GM18511 (cell line): ENCODE measurements around the gene CCND2.
A peak's percentile ranks its signal among the peaks of the same experiment; 100 is the strongest.
"Not testable (repeated sequence)": the region's sequence is repeated elsewhere in the genome, so short reads cannot be mapped to it uniquely, and the experiment has no call there.

Experiments
- ATAC-seq: cut with Tn5 transposase; IDR thresholded peaks from one replicate; pipeline ENCODE4 v1.9.1; 2021; ENCODE audit warnings: mild to moderate bottlenecking, moderate library complexity; ENCODE audit not compliant: unreplicated experiment

CCND2 gene

DNA sequence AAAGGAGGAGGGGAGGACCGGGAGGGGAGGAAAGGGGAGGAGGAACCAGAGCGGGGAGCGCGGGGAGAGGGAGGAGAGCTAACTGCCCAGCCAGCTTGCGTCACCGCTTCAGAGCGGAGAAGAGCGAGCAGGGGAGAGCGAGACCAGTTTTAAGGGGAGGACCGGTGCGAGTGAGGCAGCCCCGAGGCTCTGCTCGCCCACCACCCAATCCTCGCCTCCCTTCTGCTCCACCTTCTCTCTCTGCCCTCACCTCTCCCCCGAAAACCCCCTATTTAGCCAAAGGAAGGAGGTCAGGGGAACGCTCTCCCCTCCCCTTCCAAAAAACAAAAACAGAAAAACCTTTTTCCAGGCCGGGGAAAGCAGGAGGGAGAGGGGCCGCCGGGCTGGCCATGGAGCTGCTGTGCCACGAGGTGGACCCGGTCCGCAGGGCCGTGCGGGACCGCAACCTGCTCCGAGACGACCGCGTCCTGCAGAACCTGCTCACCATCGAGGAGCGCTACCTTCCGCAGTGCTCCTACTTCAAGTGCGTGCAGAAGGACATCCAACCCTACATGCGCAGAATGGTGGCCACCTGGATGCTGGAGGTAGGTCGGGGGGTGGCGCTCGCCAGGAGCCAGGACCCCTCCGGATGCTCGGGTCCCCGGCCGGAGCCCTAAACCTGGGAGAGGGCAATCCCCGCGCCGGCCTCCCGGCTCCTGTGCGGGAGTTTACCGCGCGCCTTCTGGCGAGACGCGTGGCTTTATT lies at the start of gene CCND2:
CCND2 (plus strand) TSS at position 111 of the 744 bp plus-strand sequence; CDS start at position 390, 279 bp downstream.
- peak; percentile 27 for ATAC-seq

DNA sequence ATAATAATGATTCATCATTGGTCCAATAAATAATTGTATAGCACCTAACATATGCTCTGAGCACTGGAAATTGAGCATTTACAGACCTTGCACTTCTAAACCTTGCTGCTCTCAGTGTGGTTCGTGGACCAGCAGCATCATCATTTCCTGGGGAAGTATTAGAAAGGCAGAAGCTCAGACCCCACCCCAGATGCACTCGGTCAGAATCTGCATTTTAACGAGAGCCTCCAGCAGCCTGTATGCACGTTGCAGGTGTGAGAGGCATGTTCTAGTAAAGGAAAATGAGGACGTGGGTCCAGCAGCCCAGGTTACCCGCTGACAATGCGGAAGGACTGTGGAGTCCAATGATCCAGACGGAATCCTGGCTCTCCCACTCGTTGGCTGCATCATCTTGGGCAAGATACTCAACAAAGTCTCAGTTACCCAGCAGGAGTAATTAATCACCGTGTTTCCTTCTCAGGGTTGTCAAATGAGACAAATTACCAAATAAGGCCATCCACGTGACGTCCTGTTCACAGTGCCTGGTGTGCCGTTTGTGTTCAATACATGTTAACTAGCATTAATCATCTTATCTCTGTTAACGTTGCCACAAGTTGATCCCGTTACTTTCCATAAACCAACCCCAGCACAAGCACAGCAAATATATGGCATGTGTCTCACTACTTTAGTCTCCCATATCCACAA lies 49.2 kb upstream of the CCND2 start:
- ATAC-seq = no peak

DNA sequence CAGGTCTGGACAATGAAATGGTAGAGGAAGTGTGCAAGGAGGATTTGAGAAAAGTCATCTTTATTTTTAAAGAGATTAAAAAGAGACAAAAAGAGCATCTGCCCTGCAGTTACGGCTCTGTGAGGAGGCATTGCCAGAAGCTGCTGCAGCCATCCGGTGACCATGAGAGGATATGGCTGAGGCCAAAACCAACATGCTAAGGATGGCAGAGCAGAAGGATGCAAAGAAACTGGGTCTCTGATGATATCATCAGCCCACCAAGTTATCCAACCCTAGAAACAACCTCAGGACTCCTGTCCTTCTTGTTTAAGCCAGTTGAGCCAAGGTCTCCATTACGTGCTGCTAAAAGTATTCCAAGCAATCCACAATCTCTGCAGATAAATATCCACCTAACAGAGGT lies 48.0 kb upstream of the CCND2 start:
- ATAC-seq = no peak

DNA sequence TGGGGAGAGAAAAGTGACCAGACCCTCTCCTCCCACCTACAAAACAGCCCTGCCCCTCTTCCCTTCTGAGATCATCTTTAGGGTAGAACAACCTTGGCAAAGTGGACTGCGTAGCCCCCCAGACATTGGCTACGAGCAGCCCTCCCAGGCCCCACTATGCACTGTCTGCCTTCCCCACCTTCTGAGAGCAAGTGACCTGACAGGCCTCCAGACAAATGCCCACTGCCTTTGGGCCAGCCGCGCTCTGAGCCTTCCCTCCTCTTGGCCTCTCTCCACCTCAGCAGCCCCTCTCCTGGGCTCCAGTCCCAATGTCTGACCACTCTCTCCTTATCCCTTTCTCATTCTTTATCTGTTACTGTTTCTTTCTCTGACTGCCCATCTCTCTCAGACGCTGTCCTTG lies 46.5 kb upstream of the CCND2 start:
- no peak for ATAC-seq

DNA sequence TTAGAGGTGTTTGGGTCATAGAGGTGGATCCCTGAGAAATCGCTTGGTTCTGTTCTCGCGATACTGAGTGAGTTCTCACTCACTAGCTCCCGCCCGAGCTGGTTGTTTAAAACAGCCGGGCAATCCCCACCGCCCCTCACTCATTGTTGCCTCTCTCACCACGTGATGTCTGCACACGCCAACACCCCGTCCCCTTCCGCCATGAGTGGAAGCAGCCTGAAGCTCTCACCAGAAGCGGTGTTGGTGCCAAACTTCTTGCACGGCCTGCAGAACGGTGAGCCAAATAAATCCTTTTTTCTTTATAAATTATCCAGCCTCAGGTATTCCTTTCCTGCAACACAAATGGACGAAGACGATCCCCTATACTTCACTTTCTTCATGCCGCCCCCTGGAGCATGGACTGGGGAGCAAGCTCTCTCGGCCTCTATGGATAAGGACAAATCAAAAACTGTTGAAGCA lies 45.4 kb upstream of the CCND2 start:
- ATAC-seq = no peak

DNA sequence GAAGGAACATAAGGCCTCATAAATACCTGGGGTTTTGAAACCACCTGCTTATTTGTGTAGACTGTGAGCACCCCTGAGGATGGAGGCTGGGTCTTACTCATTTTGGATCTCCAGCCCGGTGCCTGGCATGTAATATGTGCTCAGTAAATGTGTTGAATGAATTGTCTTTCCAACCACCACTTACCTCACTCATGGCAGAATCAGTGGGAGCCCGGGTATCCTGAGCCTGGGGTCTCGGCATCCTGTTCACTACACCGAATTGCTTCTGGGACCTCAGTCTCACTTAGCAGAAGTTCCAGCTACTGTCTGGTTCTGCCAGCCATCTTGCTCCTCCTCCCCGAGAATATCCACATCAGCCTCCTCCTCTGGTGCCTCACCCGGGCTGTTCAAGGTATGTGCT lies 43.0 kb upstream of the CCND2 start:
- ATAC-seq = no peak

DNA sequence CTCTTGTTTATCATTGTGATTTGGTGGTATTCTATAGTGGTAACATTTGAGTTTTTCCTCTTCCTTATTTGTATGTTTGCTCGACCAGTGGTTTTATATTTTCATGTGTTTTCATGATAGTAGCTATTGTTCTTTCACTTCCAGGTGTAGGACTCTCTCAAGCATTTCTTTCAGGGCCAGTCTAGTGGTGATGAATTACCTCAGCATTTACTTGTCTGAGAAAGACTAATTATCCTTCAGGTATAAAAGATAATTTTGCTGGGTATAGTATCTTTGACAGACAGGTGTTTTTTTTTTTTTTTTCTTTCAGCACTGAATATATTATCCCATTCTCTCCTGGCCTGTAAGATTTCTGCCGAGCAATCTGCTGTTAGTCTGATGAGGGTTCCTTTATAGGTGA lies 35.0 kb upstream of the CCND2 start:
- ATAC-seq = no peak

DNA sequence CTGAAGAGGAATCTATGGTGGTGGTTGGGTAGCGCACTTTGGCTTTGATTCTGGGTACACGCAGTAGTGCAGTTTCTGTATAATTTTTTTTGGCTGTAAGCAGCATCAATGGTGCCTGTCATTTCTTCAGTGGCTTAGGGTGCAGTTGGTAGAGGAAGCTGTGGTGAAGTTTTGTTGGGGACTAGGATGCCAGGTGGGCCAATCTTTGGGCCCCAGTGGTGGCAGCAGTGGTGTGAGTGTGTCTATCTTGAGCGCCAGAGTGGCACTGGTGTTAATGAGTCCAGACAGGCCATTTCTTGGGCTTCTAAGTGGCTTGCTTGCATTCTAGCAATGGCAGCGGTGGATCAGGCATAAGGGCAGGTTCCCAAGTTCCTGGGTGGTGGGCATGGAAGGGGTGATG lies 33.8 kb upstream of the CCND2 start:
- ATAC-seq = no peak

DNA sequence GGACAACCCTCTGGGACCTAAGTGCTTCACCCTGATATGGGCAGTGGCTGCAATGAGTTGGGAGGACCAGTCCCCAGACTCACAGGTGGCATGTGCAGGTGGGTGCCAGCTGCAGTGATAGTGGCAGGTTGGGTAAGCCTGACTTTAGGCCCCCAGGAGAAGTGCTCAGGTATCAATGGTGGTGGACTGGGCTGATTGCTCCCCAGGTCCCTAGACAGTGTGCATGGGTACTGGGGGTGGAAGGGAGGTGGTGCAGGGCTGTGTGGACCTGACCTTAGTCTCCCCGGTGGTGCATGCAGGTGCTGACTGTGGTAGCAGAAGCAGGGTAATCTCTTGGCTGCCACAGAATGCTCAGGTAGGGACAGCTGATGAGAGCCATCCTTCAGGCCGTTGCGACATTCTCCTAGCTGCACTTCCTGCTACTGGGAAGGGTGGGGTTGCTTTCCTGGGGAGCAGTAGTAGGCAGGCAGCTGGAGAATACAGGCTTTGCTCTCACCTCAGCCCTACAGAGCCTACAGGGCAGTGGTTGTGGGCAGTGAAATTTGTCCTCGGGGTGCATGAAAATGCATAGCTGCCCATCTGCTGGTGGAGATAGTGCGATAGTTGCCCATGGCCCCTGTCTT lies 33.3 kb upstream of the CCND2 start:
- ATAC-seq = no peak

DNA sequence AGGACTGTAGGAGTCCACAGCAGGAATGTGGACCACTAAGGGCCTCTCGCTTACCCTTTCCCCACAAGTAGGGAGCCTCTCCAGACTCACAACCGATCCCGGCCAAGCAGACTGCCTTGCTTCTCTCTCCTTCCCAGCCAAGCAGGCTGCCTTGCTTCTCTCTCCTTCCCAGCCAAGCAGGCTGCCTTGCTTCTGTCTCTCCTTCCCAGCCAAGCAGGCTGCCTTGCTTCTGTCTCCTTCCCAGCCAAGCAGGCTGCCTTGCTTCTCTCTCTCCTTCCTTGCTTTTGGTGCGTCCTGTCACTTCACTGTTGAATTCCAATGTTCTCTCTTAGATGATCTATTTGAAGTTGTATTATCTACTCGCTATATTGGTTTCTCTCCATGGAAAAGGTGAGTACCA lies 32.6 kb upstream of the CCND2 start:
- ATAC-seq = no peak

DNA sequence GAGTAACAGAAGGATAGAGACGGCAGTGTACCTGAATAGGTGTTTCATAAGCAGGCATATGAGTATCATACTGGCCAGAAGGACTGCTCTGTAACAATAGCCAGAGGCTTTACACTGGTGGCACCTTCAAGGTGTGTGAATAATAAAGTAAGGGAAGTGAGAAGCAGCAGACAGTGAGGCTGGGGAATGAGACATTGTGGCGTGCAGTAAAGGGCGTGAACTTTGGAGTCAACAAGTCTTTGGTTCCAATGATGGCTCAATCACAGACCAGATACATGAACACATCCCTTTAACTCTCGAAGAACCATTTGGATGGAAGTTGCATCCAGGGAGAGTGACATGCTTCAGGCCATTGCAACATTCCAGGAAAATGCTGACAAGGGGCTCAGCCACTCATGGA lies 32.0 kb upstream of the CCND2 start:
- no peak for ATAC-seq

DNA sequence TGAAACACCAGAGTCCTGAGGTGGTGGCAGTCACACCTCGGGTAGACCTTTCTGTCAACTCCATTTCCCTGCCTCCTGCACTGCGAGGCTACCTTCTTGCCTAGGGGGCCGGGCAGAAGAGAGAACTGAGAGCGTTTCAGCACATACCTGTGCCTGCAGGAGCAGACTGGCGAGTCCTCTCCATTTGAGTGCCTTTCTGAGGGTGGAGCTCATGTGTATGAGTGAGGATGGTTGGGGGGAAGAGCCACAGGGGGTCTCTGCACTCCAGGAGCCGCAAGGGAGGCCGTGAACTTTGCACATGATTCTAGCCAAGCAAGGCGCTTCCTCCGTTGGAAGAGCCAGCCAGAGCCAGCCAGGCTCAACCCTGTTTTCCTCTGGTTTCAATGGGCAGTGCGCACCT lies 31.0 kb upstream of the CCND2 start:
- ATAC-seq = no peak

DNA sequence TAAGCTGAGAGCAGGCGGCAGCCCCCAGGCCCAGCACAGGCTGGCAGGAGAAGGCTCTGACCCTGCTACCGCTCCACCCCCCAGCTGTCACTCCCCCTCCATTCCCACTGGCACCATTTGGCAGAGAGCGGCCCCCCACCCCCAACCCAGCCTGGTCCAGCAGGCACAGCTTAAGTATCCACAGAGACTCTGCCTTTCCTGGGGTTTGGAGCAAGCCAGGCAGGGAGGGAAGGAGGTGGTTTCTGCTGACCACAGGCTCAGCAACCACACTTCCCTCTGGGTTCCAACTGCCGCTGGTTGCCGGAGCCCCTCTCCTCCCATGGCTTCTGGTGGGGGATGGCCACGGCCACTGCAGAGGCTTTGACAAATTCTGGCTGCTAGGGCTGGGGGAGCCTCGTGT lies 30.5 kb upstream of the CCND2 start:
- ATAC-seq = no peak

DNA sequence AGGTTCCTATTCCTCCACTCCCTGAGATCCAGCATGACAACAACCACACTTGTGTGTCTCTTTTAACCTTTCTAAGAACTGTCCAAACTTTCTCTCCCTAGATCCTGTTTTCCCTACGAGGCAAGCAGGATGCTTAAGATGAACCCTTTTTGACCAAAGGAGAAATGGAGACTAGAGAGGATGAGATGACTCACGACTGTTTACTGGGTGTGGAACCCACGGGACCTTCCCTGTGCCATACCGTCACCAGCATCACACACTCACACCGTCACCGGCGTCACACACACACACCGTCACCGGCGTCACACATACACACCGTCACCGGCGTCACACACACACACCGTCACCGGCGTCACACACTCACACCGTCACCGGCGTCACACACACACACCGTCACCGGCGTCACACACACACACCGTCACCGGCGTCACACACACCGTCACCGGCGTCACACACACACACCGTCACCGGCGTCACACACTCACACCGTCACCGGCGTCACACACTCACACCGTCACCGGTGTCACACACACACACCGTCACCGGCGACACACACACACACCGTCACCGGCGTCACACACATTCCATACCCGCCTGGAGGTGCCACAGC lies 30.0 kb upstream of the CCND2 start:
- ATAC-seq = not testable (repeated sequence)

DNA sequence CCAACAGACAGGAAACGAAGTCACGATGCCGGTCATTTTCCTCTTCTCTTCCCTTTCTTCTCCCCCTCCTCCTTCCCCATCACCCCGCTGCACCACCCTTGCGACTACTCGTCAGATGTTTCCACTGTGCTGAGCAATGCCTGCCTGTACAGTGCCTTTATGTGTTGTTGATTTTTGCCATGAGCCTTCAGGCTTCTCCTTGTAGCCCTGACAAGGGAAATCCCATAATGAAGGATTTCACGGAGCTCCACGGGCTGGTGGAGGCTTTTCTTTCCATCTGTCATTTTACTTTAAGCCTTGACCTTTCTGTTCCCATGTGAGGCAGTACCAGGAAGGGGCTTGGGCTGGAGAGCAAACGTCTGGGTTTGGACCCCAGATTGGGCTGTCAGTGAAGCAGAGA lies 28.7 kb upstream of the CCND2 start:
- no peak for ATAC-seq

DNA sequence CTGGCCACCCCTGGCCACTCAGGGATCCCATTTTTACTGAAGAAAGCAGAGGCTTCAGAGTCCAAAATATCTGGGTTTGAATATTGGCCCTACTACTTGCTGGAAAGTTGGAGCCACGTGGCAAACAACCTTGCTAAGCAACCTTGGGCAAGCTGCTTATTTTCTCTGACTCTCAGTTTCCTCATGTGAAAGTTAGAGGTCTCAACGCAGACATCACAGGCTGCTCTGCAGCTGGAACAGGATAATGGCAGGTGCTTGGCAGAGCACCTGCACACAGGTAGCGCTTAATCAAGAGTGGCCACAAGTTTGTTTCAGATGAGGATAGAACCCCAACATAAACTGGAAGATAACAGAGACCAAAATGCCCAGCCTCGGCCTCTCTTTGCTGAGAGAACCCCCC lies 28.1 kb upstream of the CCND2 start:
- ATAC-seq = no peak

DNA sequence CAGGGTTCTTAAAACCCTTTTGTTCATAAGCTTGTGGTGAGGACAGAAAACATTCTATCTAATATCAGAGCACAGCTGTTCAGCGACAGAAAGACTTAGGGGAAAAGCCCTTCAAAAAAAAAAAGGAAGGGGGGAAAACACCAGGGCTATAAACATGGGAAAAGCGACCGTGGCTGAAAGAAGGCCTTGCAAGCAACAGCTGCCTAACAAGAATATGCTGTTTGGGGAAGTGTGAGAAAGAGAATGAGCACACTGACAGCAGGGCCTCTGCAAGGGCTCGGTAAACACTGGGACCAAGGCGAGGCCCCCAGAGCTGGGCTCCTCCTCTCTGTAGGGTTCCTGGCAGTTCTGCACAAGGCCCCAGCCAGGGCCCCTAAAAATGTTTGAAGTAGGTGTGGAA lies 27.4 kb upstream of the CCND2 start:
- ATAC-seq = no peak

DNA sequence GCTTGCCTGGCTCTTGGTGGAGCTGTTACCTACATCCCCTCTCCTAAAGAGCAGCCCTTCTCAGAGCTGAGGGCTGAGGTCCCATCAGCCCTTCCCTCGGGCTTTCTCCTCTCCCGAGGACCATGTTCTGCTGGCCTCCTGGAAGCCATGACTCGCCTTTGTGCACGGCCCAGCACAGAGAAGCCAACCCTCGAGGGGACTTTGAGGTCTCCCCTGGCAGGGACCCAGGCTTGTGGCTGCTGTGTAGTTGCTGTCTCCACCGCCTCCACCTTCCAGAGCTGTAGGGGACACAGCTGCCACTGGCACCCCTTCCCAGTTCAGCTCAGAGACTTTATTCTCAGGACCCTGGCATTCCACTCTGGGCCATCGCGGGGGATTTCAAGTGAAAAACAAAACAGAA lies 22.9 kb upstream of the CCND2 start:
- ATAC-seq = no peak

DNA sequence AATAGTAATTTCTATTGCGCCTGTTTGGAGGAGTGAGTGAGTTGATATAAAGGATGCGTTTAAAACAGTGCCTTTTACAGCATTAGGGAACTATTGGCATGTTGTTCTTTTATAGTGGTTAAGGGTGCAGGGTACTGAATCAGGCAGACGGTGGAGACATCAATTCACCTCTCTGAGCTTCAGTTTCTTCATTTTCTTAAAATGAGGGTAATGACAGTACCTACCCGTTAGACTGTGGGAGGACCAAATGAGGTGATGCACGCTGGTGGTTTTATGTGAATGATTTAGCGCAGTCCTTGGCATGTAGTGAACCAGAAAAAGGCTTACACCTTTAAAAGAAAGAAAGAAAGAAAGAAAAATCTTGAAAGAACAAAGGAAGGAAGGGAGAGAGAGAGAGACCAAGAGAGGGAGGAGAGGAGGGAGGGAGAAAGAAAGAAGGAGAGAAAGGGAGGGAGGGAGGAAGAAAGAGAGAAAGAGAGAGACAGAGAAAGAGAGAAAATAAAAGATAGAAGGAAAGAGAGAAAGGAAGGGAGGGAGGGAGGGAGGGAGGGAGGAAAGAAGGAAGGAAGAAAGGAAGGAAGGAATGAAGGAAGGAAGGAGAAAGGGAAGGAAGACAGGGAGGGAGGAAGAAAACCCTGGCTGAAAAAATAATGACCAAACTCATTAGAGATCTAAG lies 22.2 kb upstream of the CCND2 start:
- no peak for ATAC-seq

DNA sequence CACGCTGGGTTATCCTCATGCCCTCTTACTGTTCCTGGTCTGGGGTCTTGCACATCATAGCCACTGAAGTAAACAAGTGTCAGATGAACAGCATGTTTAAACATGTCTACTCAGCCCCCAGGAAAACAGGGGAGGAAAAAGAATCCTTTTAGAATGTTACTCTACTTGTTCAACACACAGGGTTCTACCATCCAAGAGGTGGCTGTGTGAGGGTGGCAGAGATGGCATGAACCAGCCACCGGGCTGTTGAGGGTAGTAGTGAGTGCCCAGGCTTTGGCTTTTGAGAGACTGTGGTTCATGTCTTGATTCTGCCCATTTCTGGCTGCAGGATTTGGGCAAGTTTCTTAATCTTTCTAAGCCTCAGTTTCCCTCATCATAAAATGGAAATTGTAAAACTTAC lies 21.6 kb upstream of the CCND2 start:
- ATAC-seq = no peak

DNA sequence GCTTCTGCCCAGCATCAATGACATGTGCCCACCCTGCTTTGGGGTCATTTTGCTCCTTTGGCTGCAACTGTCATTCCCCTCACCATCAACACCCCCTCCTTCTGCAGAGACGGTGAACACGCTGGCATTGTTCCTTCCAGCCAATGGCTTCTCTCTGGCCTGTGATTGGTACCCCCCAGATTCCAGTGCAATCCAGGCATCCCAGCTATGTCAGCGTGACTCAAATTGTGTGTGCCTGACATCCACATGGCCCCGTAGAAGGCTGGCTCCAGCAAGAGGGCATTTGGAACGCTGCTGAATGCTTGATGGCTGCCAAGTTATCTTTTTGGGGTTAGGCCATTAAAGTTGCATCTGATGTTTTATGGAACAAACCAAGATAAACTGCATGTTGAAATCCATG lies 21.0 kb upstream of the CCND2 start:
- no peak for ATAC-seq
